NCI-H748 (cell line): ENCODE results near the gene UBE2S.

Source experiments
- DNase-seq: peaks from one replicate; lab custom pipeline; 2025; ENCODE audit not compliant: unreplicated experiment; lab: John Stamatoyannopoulos, UW

Gene UBE2S

DNA sequence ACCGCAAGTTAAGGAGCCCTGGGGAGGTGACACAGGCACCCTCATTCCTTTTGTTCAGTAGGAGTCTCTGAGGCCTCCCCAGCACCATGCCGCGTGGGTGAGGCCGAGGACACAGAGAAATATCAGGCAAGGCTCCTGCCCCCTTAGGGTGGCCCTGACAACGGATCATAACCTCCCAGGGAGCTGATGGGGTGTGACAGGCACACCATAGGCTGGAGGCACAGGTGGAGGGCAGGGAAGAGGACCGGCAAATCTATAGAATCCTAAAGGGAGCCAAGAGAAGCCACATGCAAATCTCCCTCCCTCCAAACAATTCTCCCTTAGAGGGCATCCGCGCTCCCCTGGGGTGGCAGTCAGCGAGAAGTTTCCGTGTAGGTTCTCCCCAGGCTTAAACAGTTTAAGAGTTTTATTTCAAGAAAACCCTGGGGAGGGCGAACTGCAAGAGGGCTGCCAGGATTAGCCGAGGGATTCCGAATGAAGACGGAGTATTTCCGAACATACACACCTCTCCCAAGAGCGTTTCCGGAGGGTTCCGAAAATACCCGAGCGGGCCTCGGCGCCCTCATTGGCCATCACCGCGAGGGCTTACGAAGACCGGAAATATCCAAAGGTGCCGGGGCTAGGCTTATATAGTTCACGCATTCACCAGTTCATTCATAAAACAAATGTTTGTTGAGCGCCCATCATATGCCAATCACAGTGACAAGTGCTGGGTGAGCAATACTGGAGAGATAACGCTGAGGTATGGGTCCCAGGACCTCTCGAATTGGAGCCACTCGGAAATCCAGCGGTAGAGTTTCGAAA lies 22.5 kb downstream of the UBE2S start:
- DNase-seq, result peak; percentile 98

DNA sequence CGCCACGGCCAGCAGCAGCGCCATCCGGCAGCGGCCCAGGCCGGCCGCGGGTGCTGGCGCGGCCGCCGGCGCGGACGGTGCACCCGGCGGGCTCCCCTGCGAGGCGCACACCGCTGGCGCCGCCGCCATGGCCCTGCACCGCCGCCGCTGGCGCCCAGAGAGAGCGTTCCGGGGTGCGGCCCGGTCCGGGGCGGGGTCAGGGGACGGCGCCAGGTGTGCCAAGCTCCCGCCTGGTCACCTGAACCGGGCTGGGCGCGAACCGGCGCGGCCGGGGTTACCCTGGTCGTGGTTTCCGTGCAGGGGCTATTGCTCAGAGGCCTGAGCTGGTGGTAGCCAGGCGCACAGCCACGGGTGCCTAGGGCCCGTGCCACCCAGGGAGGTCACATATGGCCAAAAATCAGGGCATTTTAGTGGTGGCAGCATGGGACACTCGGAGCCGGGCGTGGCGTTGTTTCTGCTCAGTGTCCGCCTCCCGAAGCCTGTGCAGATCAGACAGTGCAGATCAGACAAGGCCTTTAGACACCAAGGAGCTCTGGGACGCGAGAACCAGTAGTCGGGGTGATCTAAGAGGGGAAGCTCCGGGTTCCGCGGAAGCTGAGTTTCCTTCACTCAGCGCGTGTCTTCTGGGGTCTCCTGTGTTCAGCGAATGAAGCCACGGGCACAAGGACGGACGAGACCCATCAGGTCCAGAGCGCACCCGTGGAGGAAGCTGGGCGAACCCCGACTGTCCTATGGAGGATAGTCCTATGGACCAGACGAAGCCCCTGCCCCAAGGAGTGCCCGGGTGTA lies 23.3 kb downstream of the UBE2S start, which contains the start of gene TMEM238:
Gene TMEM238, minus strand, starts transcription at position 162 of the 789 bp plus-strand sequence. Its CDS starts 33 bp downstream, at position 129.
- peak; percentile 78 for DNase-seq

DNA sequence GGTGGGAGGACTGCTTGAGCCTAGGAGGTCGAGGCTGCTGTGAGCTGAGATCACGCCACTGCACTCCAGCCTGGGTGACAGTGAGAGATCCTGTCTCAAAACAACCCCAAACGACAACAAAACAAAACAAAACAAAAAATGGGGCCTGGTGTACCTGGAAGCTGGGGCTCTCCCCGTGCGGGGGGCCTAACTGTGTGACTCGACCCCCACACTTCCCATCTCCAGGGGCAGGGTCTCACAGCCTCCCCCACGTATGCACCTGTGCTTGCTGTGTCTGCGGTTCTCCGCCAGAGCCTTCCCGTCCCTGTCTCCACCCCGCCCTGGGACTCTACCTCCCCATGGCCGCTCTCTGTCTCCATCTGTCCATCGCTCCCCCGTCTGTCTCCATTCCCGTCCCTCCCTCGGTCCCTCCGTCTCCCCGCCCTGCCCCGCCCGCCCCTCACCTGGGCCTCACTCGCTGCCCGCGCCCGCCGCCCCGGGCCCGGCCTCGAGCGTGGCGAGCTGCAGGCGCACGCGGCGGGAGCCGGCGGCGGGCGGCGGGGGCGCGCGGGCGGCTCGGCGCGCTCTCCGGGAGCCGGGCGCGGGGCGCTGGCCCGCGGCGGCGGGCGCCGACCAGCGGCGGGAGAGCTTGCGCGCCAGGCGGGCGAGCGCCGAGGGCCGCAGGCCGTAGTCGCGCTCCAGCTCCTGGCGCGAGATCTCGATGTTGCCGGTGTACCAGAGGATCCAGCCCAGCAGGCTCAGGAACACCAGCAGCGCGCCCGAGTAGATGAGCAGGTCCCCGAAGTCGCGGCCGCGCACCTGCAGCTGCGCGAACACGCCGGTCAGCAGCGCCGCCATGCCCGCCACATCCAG lies 24.1 kb downstream of the UBE2S start:
- DNase-seq, result peak; percentile 85

DNA sequence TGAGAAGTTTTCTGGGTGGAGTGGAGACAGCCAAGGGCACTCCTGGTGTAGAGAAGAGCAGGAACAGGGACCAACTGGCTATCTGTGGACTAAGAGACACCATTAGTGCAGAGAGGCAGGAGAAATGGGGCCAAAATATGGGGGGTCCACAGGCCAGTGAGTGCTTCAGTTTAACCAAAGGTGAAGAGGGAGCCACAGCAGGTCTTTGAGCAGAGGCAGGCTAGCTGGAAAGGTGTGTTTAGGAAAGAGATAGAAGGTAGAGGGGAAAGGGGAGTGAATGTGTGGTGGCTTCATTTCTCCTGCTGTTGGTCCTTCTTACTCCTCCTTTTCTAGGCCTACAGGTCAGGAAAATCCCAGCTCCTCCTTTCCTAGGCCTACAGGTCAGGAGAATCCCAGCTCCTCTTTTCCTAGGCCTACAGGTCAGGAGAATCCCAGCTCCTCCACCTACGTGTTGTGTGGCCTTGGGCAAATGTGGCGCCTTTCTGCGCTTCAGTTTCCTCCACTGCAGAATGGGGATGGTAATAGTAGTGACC lies 25.0 kb downstream of the UBE2S start:
- no peak for DNase-seq

DNA sequence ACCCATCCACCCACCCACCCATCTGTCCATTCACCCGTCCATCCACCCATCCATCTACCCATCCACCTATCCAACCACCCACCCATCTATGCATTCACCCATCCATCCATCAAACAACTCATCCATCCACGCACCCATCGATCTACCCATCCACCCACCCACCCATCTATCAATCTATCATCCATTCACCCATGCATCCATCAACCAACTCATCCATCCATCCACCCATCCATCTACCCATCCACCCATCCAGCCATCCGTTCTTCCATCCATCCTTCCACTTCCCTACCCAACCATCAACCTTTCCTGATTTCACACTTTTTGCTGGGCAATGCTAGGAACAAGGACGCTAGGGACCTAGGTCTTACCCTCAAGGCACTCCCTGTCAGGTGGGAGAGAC lies 25.6 kb downstream of the UBE2S start:
- DNase-seq, result no peak

DNA sequence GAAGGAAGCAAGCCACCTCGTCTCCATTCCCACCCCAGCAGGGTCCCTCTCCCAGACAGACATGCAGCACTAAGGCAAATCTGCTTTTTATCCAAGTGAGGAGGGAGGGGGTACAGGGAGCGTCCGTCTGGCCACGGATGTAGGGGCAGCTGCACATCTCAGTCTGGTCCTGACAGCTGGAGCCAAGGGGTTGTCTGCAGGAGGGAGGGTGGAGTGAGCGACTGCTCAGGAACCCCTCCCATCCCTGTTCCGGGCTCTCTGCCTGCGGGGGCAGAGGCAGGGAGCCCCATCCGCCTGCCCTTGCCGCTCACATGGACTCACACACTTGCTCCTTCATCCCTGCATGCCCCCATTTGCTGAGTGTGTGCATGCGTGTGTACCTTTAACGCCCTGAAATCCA lies 28.4 kb downstream of the UBE2S start:
- DNase-seq, result no peak

DNA sequence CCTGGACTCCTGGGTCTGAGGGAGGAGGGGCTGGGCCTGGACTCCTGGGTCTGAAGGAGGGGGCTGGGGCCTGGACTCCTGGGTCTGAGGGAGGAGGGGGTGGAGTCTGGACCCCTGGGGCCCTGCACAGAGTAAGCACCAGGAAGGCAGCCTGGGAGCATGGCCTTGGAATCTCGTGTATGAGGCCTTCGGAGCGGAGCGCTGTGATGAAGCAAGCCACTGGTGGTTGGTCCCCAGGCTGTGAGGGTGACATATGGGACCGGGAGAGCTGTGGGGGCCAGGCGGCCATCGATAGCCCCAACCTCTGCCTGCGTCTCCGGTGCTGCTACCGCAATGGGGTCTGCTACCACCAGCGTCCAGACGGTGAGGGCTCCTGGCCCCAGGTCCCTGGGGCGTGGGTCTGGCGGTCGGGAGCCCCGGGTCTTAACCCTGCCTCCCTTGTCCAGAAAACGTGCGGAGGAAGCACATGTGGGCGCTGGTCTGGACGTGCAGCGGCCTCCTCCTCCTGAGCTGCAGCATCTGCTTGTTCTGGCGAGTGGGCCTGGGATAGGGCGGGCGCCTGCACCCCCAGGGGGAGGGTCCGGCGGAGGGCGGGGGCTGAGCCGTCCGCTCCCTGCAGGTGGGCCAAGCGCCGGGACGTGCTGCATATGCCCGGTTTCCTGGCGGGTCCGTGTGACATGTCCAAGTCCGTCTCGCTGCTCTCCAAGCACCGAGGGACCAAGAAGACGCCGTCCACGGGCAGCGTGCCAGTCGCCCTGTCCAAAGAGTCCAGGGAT lies 30.0 kb downstream of the UBE2S start:
- peak; percentile 33 for DNase-seq

DNA sequence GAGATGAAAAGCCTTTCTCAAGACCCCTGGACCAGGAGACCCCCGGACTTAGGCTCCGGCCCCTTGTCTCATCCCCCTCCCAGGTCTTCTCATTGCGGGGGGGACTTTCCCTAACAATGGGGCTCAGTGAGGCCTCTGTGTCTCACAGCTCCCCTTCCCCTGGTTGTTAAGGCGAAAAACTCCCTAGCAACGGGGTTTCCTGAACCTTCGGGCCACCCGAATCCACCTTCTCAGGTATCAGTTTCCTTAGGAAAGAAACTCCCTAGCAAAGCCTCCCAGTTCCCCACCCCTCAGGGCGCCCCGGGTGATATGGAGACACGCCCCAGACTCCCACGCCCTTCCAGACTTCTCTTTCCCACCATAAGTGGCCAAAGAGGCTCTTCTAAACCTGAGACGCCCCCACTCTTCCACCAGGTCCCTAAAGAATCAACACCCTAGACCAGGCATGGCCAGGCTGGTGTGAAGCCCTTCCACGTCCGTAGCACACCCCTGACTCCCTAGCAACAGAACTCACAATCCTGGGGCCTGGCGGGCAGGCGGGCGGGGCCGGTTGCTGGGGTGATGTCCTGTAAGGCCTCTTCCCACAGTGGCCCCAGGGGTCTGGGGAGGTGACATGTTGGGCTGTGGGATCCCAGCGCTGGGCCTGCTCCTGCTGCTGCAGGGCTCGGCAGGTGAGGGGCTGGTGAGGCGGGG lies 31.2 kb downstream of the UBE2S start, which contains the start of gene TMEM190:
Gene TMEM190, plus strand, starts transcription at position 586 of the 693 bp plus-strand sequence. Its CDS starts 28 bp downstream, at position 614.
- DNase-seq, result peak; percentile 75

DNA sequence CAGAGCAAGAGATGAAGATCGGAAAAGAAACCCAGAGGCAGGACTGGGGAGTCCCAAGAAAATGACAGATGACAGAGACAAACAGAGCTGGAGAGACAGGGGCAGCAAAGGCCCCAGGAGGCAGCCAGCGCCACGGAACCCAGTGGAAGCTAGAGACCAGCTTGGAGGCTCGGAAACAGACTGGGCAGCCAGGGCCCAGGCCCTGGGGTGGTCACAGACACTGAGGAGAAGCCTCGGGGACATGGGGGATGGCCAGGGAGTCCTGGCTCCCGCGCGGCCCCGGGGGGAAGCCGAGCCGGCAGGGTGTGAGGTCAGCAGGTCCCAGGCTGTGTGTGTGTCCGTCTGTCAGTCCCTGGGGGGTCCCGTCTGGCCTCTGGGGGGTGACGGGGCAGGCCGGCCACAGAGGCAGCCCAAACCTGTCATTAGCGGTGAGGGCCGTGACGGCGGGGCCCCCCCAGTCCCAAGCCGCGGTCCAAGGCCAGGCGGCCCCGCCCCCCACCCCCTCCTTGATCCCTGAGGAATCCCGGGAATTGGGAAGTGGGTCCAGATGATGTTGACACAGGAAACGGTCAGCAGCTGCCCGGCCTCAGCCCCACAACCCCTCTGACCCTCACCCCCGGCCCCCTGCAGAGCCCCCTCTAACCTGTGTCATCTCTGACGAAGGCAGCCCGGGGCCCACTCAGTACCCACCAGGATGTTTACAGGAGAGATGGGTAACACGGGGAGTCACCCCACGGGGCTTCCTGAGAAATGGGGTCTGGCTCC lies 33.4 kb downstream of the UBE2S start:
- DNase-seq, result no peak

DNA sequence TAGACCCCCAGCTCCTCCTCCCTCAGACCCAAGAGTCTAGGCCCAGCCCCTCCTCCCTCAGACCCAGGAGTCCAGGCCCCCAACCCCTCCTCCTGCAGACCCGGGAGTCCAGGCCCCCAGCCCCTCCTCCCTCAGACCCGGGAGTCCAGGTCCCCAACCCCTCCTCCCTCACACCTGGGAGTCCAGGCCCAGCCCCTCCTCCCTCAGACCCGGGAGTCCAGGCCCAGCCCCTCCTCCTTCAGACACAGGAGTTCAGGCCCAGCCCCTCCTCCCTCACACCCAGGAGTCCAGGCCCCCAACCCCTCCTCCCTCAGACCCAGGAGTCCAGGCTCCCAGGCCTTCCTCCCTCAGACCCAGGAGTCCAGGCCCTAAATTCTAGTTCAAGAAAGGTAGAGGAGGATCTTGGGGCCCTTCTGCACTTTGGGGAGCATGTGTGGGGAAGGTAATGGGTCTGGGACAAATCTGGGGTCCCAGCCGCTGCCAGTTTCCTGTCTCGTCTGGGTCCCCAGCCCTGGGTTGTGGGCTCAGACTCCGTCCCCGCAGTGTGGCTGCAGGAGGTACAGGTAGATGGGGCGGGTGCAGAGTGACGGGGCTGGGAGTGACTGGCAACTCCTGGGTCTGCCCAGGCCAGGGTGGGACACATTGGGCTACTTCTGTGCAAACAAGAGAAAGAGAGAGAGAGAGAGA lies 34.1 kb downstream of the UBE2S start:
- no peak for DNase-seq

DNA sequence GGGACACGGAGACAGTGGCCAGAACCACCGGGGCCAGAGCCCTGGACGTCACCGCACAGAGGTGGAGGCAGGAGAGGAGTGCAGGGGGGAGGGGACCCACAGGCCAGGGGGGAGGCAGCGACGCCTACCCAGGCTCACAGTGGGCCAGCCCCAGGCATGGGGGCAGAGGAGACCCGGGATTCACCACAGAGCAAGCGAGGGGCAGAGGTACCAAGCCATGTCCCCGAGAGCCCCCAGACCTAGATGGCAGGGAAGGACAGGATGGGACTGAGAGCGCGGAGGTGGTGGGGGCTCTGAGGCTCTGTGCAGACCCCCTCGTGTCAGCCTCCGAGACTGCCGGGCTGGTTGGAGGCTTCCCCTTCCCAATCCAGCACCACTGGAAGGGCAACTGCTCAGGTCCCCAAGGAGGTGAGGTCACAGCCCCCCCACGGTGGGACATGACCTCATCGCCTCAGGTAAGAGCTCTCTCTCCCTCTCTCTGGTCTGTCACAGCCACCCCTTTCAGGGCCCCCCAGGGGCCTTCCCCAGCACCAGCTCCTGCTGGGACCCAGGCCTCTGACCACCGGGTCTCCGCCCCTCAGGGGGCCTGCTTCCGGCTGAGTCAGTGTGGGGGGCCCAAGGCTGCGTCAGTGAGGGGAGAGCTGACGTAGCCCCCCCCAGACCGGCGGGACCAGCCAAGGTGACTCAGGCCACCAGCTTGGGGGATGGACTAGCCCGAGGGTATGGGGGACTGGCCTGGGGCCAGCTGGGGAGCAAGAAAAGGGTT lies 35.1 kb downstream of the UBE2S start:
- DNase-seq, result no peak

DNA sequence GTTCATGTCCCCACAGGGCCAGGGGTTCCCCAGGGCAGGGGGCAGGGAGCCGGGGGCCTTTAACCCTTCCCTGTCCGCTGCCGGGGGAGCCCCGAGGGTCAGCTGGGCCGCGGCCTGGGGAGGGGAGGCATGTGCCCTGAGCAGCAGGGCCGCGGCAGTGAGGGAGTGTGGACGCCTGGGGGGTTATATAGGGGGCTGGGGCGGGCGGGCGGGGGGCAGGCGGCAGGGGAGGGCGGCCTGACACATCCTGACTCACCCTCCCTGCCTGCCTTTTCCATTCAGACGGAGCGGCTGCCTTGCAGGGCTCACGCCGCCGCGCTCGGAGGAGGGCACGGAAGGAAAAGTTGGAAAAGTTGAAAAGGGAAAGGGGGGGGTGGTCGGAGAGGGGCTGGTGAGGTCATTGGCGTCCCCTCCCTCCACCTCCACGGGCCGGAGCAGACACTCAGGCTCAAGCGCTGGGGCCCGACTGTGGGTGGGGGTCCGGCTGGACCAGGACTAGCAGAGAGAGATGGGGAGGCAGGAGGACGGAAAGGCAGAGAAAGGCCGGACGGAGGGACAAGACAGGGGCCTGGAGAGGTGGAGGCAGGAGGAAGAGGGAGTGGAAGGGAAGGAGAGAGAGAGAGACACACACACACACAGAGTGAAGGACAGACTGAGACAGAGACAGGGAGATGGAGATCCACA lies 37.1 kb downstream of the UBE2S start, which contains the start of gene IL11:
Gene IL11, minus strand, starts transcription at position 159 of the 684 bp plus-strand sequence. Its CDS starts 153 bp downstream, at position 6.
- no peak for DNase-seq

DNA sequence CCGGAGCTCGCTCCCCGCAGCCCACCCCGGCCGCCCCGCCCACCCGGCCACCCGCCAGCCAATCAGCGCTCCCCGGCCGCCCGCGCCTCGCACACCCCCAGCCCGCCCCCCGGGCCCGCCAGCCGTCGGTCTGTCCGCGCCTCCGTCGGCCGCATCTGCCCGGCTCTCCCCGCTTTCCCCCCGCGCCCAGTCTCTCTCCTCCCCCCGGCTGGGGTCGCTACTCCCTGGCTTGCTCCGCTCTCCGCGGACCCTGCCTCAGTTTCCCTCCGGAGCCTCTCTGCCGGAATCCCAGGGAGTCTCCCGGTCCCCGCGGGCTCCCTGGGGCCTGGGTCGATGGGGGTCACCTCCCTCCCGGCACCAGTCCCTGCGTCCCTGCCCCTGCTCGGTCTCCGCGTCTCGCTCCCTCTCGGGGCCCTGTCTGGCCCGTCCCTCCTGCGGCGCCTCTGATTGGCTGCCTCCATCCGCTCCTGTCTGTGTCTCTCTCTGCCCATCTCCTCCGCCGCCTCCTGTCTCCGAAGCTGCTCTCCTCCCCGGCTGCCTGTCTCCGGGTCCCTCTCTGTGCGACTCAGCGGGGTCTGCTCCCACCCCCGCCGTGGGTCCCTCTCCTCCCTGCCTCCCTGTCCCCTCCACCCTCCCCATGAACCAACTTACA lies 37.8 kb downstream of the UBE2S start:
- peak; percentile 84 for DNase-seq

DNA sequence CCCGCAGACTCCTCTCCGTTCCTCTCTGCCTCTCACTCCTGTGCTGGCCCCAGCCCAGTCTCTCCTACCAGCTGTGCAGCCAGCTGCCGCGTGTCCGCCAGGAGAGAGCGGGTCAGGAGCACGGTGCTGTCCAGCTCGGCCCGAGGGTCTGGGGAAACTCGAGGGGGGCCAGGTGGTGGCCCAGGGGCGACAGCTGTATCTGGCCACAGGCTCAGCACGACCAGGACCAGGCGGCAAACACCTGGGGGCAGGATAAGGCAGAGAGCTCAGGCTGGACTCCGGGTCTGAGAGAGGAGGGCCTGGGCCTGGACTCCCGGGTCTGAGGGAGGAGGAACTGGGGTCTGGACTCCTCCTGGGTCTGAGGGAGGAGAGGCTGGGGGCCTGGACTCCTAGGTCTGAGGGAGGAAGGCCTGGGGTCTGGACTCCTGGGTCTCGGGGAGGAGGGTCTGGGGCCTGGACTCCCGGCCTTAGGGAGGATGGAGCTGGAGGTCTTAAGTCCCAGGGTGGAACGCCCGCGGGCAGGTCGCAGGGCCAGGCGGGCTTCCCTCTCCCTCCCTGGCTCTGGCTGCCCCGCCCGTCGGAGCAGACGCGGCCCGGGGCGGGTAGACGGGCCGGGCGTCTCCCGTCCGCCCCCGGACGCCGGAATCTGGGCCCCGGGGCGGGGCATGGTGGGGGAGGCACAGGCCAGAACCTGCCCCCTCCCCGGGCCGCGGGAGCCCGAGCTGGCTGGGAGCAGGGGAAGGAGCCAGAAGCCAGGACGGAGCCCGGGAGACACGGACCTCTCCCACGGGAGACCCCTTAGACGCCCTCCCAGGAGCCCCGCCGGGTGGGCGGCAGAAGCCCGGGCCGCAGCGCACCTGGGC lies 38.7 kb downstream of the UBE2S start:
- peak; percentile 28 for DNase-seq

DNA sequence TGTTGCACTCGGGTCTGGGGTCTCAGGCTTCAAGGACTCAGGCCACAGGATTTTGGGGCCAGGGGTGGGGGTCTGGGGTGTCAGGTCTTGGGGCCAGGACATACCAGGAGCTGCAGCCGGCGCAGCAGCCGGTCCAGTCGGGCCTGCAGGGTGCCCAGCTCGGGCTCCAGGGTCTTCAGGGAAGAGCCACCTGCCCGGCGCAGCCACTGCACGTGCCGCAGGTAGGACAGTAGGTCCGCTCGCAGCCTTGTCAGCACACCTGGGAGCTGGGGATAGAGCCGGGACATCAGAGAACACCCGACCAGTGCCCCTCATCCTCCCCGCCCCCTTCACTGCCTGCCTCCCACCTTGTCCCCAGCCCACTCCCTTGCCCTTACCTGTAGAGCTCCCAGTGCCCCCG lies 39.5 kb downstream of the UBE2S start:
- DNase-seq, result no peak
